Nephron (organoid): Measurements from ENCODE around the gene SOX18.

Experiments used
- H3K27ac Mint-ChIP-seq, 3 experiments: 2 replicates each; pipeline ENCODE4 v1.8.0; 2020; ENCODE audit warnings: mixed read lengths in 3 of 3, mild to moderate bottlenecking in 2 of 3, moderate library complexity in 1 of 3
- H3K27me3 Mint-ChIP-seq: 2 replicates; pipeline ENCODE4 v1.8.0; 2021; ENCODE audit warnings: low read depth, mild to moderate bottlenecking, moderate library complexity, mixed read lengths
- H3K36me3 Mint-ChIP-seq: 2 replicates; pipeline ENCODE4 v1.8.0; 2020; ENCODE audit warnings: low read depth, mixed read lengths
- H3K4me1 Mint-ChIP-seq: 2 replicates; pipeline ENCODE4 v1.8.0; 2020; ENCODE audit warnings: mixed read lengths
- H3K4me3 Mint-ChIP-seq, 3 experiments: 2 replicates each; pipeline ENCODE4 v1.8.0; 2020; ENCODE audit warnings: mild to moderate bottlenecking in 3 of 3, mixed read lengths in 3 of 3, moderate library complexity in 2 of 3
- H3K9me3 Mint-ChIP-seq: 2 replicates; pipeline ENCODE4 v1.8.0; 2020; ENCODE audit warnings: mixed read lengths
- CTCF ChIP-seq, 3 experiments: fragments of 200-600 bp; sonication (generic); IDR thresholded peaks; one replicate each; pipeline ENCODE4 v1.5.0; 2021; ENCODE audit warnings: antibody characterized with exemption in 3 of 3; ENCODE audit not compliant: unreplicated experiment in 3 of 3

SOX18 gene

GRCh38 chr20:64075556-64075955 is 26.1 kb upstream of the SOX18 start:
- no peak for TF ChIP-seq CTCF (IDR thresholded peaks at IDR 0.05; ENCODE audit: unreplicated experiment in 3 of 3)
- no peak overlapping the region for H3K4me3 Mint-ChIP-seq
- H3K27me3 Mint-ChIP-seq, result no peaks in the 10 kb centered on the region
- H3K4me1 Mint-ChIP-seq, result no peaks in the 10 kb centered on the region
- H3K27ac Mint-ChIP-seq, result no peak overlapping the region
- H3K36me3 Mint-ChIP-seq, result no peaks in the 10 kb centered on the region
- no peaks in the 10 kb centered on the region for H3K9me3 Mint-ChIP-seq

- Mint-ChIP-seq H3K27me3 (no peaks in the 10 kb centered on the region), H3K36me3 (no peaks in the 10 kb centered on the region), H3K9me3 (no peaks in the 10 kb centered on the region), H3K4me1 (no peaks in the 10 kb centered on the region), H3K27ac (no peak overlapping the region), H3K4me3 (no peak overlapping the region)
- TF ChIP-seq CTCF (IDR thresholded peaks at IDR 0.05; ENCODE audit: unreplicated experiment in 3 of 3), result no peak
Measured at GRCh38 chr20:64074963-64075362, 25.5 kb upstream of the SOX18 start.

- H3K27ac Mint-ChIP-seq, result no peak overlapping the region
- H3K9me3 Mint-ChIP-seq, result no peaks in the 10 kb centered on the region
- H3K36me3 Mint-ChIP-seq, result no peaks in the 10 kb centered on the region
- TF ChIP-seq CTCF (IDR thresholded peaks at IDR 0.05; ENCODE audit: unreplicated experiment in 3 of 3), result no peak
- H3K4me1 Mint-ChIP-seq, result no peaks in the 10 kb centered on the region
- H3K4me3 Mint-ChIP-seq, result no peak overlapping the region
- H3K27me3 Mint-ChIP-seq, result no peaks in the 10 kb centered on the region
Measured at GRCh38 chr20:64074184-64074789, 24.8 kb upstream of the SOX18 start.

DNA sequence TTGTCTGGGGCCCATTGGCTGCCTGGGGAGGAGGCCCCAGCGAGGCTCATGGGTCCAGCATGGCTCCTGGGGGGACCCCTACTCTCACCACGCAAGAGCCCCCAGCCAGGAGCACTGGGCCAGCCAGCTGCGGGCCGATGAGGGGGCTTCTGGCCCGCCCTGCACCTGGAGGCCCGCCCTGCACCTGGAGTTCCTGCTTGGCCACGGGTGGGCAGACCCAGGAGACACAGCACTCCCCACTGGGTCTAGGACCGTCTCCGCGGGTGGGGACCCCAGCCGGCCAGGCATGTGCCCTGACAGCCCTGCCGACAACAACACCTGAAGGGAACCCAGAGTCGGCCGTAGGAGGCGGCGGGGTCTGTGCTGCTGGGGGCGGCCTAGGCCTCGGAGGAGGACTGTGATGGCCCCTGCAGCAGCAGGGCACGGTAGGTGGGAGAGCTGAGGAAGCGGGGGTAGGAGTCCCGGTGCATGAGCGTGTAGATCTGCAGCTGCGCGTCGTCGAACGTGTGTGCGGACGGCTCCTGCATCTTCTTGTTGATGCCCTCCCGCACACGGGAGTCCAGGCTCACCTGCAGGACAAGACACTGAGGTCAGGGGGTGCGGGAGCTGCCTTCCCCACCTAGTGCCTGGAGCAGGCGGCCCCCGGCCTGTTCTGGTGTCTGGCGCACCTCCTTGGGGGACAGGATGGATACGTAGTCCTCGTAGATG is 24.2 kb upstream of the SOX18 start:
- H3K27ac Mint-ChIP-seq, result no peak overlapping the region
- H3K4me1 Mint-ChIP-seq, result no peaks in the 10 kb centered on the region
- no peak overlapping the region for H3K4me3 Mint-ChIP-seq
- H3K9me3 Mint-ChIP-seq, result no peaks in the 10 kb centered on the region
- no peaks in the 10 kb centered on the region for H3K36me3 Mint-ChIP-seq
- H3K27me3 Mint-ChIP-seq, result no peaks in the 10 kb centered on the region
- no peak for TF ChIP-seq CTCF (IDR thresholded peaks at IDR 0.05; ENCODE audit: unreplicated experiment in 3 of 3)

DNA sequence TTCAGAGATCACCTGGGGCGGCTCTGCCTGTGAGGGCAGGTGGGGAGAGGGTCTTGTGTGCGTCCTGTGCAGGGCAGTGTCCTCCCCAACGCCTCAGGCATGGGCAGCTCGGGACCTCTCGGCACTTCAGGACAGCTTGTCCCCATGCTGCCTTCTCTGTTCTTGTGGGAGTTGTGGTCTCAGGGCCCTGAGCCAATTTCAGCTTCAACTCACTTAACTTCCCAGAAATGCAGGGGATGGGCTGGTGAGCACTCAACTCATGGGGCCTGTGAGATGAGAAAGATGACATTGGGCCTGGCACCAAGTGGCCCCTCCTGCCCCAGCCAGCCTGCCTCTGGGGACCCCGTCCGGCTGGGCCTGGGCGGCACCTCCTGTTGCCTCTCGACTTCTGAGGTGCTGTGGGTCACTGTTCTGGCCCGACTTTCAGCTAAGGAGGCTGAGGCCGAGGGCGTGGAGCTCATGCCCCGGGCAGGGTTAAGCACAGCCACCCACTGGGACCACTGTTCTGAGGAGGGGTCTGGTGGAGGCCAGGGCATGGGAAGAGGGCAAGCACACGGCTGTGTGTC is 23.1 kb upstream of the SOX18 start:
- H3K36me3 Mint-ChIP-seq, result no peaks in the 10 kb centered on the region
- no peak overlapping the region for H3K27ac Mint-ChIP-seq
- H3K4me1 Mint-ChIP-seq, result no peaks in the 10 kb centered on the region
- H3K27me3 Mint-ChIP-seq, result no peaks in the 10 kb centered on the region
- H3K4me3 Mint-ChIP-seq, result no peak overlapping the region
- H3K9me3 Mint-ChIP-seq, result no peaks in the 10 kb centered on the region
- TF ChIP-seq CTCF (IDR thresholded peaks at IDR 0.05; ENCODE audit: unreplicated experiment in 3 of 3), result no peak
